Neutrophil (primary cell): ENCODE results near the gene SEPTIN12.

Experiments
- H3K27ac ChIP-seq: fragments of 200-600 bp; sonication (generic); 2 replicates; pipeline ENCODE4 v1.5.1; 2016; ENCODE audit warnings: mild to moderate bottlenecking, moderate library complexity
- H3K27me3 ChIP-seq: fragments of 200-600 bp; sonication (generic); 2 replicates; pipeline ENCODE4 v1.6.0; 2016; ENCODE audit warnings: mild to moderate bottlenecking
- H3K36me3 ChIP-seq: fragments of 200-600 bp; sonication (generic); 2 replicates; pipeline ENCODE4 v1.5.1; 2017
- H3K4me1 ChIP-seq, 2 experiments: fragments of 200-600 bp in 1 of 2; sonication (generic) in 1 of 2; 1 replicate in 1 of 2; 2 replicates in 1 of 2; pipeline versions ENCODE4 v1.5.1 to v1.6.1; 2013 to 2016; ENCODE audit warnings: low read depth in 1 of 2, low read length in 1 of 2, mild to moderate bottlenecking in 1 of 2, moderate library complexity in 1 of 2; ENCODE audit not compliant: control insufficient read depth in 1 of 2, insufficient read depth in 1 of 2
- H3K4me3 ChIP-seq, 2 experiments: fragments of 200-600 bp in 1 of 2; sonication (generic) in 1 of 2; 1 replicate in 1 of 2; 2 replicates in 1 of 2; pipeline ENCODE4 v1.5.1; 2013 to 2016; ENCODE audit warnings: low read depth in 1 of 2, low read length in 1 of 2, mild to moderate bottlenecking in 1 of 2, moderate library complexity in 1 of 2
- H3K9me3 ChIP-seq: fragments of 200-600 bp; sonication (generic); 2 replicates; pipeline ENCODE4 v1.5.1; 2016
- TF ChIP-seq, protein P1 (sequence below): fragments of 200-600 bp; sonication (generic); IDR thresholded peaks from 2 replicates; pipeline ENCODE4 v1.5.1; 2016; ENCODE audit warnings: antibody characterized with exemption

SEPTIN12 gene

DNA sequence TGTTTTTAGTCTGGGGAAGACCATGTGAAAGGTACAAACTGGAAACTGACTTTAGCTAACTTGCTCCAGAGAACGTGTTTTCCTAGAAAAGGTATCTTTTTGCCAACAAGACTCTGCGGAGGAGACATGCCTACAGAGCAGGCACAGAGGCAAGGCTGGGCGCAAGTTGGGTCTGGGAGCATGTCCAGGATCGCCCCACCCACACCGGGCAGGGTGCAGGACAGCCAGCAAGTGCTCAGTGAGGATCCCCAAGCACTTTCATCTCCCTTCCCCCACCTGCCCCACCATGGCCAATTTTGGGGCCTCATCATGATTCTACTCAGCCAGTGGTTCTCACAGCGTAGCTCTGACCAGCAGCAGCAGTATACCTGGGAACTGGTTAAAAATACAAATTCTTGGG is 32.5 kb upstream of the SEPTIN12 start:
- Histone ChIP-seq H3K27me3 (no peaks in the 10 kb centered on the region), H3K36me3 (peaks cover 99% of the 10 kb centered on the region), H3K4me1 (no peaks in the 10 kb centered on the region), H3K9me3 (no peaks in the 10 kb centered on the region), H3K27ac (no peak overlapping the region), H3K4me3 (no peak overlapping the region)
- TF ChIP-seq, protein P1, sequence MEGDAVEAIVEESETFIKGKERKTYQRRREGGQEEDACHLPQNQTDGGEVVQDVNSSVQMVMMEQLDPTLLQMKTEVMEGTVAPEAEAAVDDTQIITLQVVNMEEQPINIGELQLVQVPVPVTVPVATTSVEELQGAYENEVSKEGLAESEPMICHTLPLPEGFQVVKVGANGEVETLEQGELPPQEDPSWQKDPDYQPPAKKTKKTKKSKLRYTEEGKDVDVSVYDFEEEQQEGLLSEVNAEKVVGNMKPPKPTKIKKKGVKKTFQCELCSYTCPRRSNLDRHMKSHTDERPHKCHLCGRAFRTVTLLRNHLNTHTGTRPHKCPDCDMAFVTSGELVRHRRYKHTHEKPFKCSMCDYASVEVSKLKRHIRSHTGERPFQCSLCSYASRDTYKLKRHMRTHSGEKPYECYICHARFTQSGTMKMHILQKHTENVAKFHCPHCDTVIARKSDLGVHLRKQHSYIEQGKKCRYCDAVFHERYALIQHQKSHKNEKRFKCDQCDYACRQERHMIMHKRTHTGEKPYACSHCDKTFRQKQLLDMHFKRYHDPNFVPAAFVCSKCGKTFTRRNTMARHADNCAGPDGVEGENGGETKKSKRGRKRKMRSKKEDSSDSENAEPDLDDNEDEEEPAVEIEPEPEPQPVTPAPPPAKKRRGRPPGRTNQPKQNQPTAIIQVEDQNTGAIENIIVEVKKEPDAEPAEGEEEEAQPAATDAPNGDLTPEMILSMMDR: no peak

DNA sequence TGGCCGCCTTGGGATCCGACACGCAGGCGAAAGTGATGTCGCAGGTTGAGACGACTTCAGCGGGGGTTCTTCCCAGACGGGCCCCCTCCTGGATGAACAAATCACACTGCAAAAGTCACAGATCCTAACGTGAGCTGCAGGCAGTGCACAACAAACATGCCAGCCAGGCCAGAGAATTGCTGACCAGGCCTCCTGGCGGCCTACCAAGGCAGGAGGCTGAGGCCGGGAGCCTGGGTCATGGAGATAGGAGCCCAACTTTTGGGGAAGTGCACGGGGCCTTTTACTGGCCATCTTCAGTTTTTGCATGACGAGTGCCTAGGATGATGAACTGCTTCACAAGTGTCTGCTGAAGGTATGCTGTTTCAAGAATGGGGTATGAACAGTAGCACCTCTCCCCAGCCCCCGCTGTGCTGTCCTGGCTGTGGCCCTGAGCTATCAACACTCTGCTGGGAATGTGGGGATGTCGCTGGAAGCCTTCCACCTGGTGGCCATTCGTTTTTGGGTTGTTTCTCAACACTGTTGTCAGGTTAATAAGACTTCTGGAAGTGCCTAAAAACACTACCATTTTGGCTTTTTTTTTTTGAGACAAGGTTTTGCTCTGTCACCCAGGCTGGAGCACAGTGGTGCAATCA is 26.5 kb upstream of the SEPTIN12 start:
- peaks cover 100% of the 10 kb centered on the region for H3K36me3 ChIP-seq
- TF ChIP-seq, protein P1: no peak

DNA sequence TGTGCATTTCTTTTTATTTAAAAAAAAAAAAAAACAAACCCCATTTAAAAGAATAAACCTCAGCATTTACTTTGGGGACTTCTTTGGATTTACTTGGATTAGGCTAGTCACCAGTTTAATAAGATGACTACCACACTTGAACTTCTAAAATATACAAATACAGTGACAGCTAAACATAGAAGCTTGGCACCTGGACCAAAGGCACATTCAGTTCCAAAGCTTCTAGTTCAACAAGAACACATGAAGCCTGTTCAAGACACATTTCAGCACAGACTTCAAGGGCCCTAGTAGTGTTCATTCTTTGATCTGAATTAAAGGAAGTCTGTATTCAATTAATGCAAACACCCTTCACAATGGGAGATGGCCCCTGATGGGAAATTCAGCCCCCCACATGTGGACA is 25.9 kb upstream of the SEPTIN12 start:
- TF ChIP-seq, protein P1: no peak
- Histone ChIP-seq H3K27me3 (no peaks in the 10 kb centered on the region), H3K4me1 (no peaks in the 10 kb centered on the region), H3K9me3 (no peaks in the 10 kb centered on the region), H3K27ac (no peak overlapping the region), H3K36me3 (peaks cover 100% of the 10 kb centered on the region), H3K4me3 (no peak overlapping the region)

More for the DNA sequence above, 26.5 kb upstream of the SEPTIN12 start:
- no peak overlapping the region for H3K4me3 ChIP-seq
- H3K9me3 ChIP-seq: no peaks in the 10 kb centered on the region
- H3K4me1 ChIP-seq: no peaks in the 10 kb centered on the region
- no peaks in the 10 kb centered on the region for H3K27me3 ChIP-seq
- H3K27ac ChIP-seq: no peak overlapping the region

DNA sequence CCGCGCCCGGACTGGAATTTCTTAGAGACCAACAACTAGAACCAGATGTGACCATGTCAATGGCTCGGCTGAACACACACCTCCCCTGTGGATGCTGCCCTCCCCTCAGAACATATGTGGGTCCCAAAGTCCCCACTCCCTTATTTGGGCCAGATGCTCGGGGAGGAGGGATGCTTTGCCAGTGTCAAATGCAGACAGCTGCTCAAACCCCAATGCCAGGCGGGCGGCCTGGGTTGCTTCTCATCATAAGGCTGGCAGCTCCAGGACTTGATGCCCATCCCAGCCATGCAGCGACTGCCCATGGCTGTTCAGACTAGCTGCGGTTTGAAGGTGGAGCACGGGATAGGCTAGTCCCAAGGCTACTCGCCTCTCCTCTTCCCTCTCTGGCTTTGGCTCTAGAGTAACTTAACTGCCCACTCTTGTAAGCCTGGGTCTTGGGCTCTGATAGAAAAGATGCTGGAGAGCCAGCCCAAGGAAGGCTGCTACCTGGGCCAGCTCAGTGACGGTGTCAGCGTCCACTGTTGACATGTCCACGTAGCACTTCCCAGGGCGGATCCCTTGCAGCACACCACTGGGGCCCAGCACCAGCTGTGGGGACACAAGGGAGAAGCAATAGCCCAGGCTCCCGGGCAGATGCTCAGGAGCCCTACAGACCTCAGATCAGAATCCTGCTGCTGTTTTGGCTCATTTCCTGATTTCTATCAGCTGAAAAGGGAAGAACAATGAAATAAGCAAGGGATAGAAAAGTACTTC is 25.3 kb upstream of the SEPTIN12 start:
- TF ChIP-seq, protein P1: no peak
- no peaks in the 10 kb centered on the region for H3K4me1 ChIP-seq
- H3K36me3 ChIP-seq: peaks cover 100% of the 10 kb centered on the region
- no peak overlapping the region for H3K4me3 ChIP-seq
- H3K27ac ChIP-seq: no peak overlapping the region
- H3K27me3 ChIP-seq: no peaks in the 10 kb centered on the region
- H3K9me3 ChIP-seq: no peaks in the 10 kb centered on the region

DNA sequence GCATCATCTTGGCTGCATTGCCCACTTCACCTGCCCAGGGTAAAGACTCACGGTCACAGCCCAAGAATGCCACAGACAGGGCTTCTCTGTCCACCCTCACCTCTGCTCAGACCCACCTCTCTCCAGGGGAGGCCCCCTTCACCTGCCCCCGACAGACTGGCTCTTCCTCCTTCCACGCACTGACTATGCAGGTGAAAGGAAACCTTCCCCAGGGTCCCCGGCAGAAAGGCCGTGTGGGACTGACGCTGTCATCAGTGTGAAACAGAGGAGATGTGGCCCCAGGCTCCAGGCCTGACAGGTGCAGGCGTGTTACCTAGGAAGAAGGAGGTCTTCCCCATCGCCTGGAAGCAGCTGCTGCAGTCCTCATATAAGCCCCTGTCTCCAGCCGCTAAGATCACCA is 23.6 kb upstream of the SEPTIN12 start:
- H3K4me3 ChIP-seq: no peak overlapping the region
- TF ChIP-seq, protein P1: no peak
- H3K4me1 ChIP-seq: no peaks in the 10 kb centered on the region
- peaks cover 98% of the 10 kb centered on the region for H3K36me3 ChIP-seq
- H3K27ac ChIP-seq: no peak overlapping the region
- no peaks in the 10 kb centered on the region for H3K9me3 ChIP-seq
- no peaks in the 10 kb centered on the region for H3K27me3 ChIP-seq
